Testis (tissue), 3 donors: Measurements from ENCODE around the gene TUBA4B. TPM values are rescaled to one million over a fixed set of nuclear protein-coding genes. Genes with fewer than 3 reads are reported as not detected.
A peak's percentile ranks its signal among the peaks of the same experiment; 100 is the strongest.

Experiments
- DNase-seq: peaks from one replicate; pipeline ENCODE4 v3.0.0-alpha.2; 2019
- H3K27ac ChIP-seq, 2 donors: fragments of 200-600 bp; sonication (generic); one replicate each; pipeline ENCODE4 v1.5.1; 2019
- H3K27me3 ChIP-seq: fragments of 200-600 bp; sonication (generic); one replicate; pipeline ENCODE4 v1.5.1; 2019
- H3K36me3 ChIP-seq: fragments of 200-600 bp; sonication (generic); one replicate; pipeline ENCODE4 v1.5.1; 2017; ENCODE audit warnings: low read depth; ENCODE audit errors: missing control alignments
- H3K4me1 ChIP-seq: fragments of 200-600 bp; sonication (generic); one replicate; pipeline ENCODE4 v1.5.1; 2019
- H3K4me3 ChIP-seq, 2 donors: fragments of 200-600 bp; sonication (generic); one replicate each; pipeline ENCODE4 v1.5.1; 2017 to 2019
- H3K9me3 ChIP-seq: fragments of 200-600 bp; sonication (generic); one replicate; pipeline ENCODE4 v1.5.1; 2017
- POLR2A ChIP-seq: fragments of 450-650 bp; IDR thresholded peaks from one replicate; pipeline ENCODE4 v1.6.1; 2017; ENCODE audit warnings: antibody characterized with exemption, mild to moderate bottlenecking, moderate library complexity
- WGBS, 2 donors: methylation state at CpG; one replicate each; pipeline ENCODE4 v1.1.5; 2018; 5-methylcytosine and 5-hydroxymethylcytosine counted together
- intact Hi-C: fragments of 100-400 bp; cut with DNase I; formaldehyde crosslinking; loops from one replicate; pipeline ENCODE4 v1.15.1; 2023; ENCODE audit warnings: low total_unique reads
- polyA plus RNA-seq: library from polyadenylated mRNA; stranded (reverse); fragments of 350-450 nt; fragmentation: Illumina TruSeq; extraction: RNeasy Lipid Tissue Mini Kit (QIAGEN cat#74804); gene quantifications from one replicate; pipeline ENCODE4 v1.2.3, GENCODE V29; 2014; ENCODE audit warnings: low read depth, low replicate concordance; ENCODE audit not compliant: insufficient read depth
- total RNA-seq, 2 donors: library from RNA; depleted of rRNA; stranded (reverse); fragments of >200 nt; gene quantifications; one replicate each; pipeline ENCODE4 v1.2.3, GENCODE V29; 2016
- TF ChIP-seq, protein P1 (sequence below), 3 experiments: fragments of 450-650 bp in 2 of 3; fragments of 200-600 bp in 1 of 3; sonication (generic) in 1 of 3; IDR thresholded peaks; one replicate each; pipeline ENCODE4 v1.5.1; 2016 to 2019; ENCODE audit warnings: antibody characterized with exemption in 3 of 3, mild to moderate bottlenecking in 2 of 3, moderate library complexity in 1 of 3

The TUBA4B gene
- total and polyA plus RNA-seq, 3 donors from 2014 or later = 0.25 to 1.6 TPM; not detected in 1

DNA sequence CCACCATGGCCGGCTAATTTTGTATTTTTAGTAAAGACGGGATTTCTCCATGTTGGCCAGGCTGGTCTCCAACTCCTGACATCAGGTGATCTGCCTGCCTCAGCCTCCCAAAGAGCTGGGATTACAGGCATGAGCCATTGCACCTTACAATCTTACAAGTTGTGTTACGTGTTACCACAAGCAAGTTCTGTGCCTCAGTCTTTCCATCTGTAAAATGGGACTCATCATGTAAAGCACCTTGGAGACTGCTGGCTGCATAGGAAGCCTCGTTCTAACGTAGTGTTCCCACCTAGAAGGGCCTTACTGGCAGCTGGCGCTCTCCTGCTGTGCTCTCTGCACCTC is 36.1 kb downstream of the TUBA4B start:
- Histone ChIP-seq H3K4me3 (no peak overlapping the region), H3K27ac (peak overlapping the region; percentile 80 to 88), H3K36me3 (no peaks in the 10 kb centered on the region), H3K27me3 (no peaks in the 10 kb centered on the region), H3K9me3 (no peaks in the 10 kb centered on the region), H3K4me1 (peaks cover 22% of the 10 kb centered on the region)
- WGBS, 2 donors = 45 to 58% methylated on average over 5 to 6 of the region's 6 CpGs
- intact Hi-C loops = no loop called here
- DNase-seq = no peak
- TF ChIP-seq, protein P1, sequence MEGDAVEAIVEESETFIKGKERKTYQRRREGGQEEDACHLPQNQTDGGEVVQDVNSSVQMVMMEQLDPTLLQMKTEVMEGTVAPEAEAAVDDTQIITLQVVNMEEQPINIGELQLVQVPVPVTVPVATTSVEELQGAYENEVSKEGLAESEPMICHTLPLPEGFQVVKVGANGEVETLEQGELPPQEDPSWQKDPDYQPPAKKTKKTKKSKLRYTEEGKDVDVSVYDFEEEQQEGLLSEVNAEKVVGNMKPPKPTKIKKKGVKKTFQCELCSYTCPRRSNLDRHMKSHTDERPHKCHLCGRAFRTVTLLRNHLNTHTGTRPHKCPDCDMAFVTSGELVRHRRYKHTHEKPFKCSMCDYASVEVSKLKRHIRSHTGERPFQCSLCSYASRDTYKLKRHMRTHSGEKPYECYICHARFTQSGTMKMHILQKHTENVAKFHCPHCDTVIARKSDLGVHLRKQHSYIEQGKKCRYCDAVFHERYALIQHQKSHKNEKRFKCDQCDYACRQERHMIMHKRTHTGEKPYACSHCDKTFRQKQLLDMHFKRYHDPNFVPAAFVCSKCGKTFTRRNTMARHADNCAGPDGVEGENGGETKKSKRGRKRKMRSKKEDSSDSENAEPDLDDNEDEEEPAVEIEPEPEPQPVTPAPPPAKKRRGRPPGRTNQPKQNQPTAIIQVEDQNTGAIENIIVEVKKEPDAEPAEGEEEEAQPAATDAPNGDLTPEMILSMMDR (IDR thresholded peaks at IDR 0.05) = no peak
- TF ChIP-seq POLR2A = no peak

DNA sequence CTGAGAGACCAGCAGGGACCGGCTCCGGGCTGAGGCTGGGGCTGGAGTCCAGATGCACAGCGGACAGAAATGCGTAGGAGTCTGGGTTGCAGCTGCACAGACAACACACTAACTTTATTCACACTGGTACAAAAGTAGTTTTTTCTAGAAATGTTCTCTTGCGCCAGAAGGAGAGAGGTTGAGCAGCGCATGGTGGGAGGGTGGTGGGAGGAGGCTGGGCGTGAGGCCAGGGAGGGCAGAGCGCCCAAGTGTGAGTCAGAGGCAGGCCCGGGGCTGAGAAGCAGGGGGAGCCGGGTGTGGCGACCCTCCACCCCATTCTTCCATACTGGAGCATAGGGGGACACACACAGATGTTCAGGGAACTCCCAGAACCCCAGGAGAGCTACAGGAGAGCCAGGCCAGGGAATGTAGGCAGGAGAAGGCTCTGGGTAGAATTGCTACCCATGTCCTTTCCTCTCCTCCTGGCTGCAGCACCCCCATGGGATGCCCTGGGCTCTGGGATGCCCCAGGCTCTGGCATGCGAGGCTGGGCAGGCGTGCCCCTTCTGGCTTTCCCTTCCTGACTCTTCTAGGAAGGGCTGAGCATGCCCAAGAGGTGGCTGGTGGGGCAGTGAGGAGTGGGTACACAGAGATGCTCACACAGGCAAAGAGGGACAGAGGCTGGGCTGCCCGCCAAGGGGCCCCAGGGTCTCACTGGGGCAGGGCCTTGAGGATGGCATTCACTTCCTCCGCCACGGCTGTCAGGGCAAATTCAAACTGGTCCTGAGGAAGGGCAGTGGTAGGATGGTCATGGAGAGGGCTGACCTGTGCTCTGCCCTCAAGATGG is 36.7 kb downstream of the TUBA4B start:
- peak; percentile 87 for DNase-seq
- intact Hi-C loops = loop anchor here (5.0 kb wide), 1 partner anchor 127 kb away; the partner anchor contains the start of gene NHEJ1
- Histone ChIP-seq H3K4me1 (peaks cover 22% of the 10 kb centered on the region), H3K36me3 (no peaks in the 10 kb centered on the region), H3K27me3 (no peaks in the 10 kb centered on the region), H3K4me3 (no peak overlapping the region), H3K27ac (peak overlapping the region; percentile 80 to 88), H3K9me3 (no peaks in the 10 kb centered on the region)
- 40 to 55% methylated on average over 12 to 16 of the region's 16 CpGs for WGBS, 2 donors
- TF ChIP-seq, protein P1 (IDR thresholded peaks at IDR 0.05) = no peak
- no peak for TF ChIP-seq POLR2A

DNA sequence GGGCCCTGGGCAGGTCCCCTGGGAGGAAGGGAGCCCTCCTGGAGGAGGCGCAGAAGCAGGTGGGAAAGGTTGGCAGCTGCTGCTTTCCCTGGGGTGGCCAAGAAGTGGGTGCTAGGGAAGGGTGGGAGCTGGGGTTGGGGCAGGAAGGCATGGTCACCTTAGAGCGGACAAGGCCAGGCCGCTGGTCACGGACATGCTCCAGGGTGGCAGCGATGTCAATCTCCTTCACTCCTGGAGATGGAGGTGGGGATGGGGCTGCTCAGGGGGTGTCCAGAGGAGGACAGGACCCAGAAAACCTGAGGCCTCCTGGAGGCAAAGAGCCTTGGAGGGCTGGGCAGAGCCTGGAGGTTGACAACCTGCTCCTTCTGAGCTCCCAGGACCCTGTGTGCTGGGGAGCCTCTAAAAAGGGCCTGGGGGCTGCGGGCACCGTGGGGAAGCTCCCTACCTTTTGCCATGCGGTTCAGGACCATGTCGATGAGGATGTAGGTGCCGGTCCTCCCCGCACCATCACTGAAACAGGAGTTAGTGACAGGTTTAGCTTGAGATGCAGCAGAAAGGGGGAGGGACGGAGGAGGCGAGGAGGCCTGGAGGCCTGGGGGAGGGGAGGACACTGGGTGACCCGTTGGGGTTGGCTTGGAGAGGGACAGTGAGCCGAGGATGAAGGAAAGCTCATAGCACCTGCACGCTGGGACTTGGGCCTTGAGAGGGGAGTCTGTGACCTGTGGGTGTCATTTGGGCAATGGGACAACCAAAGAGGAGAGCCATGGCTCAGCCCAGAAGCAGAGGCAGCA is 37.5 kb downstream of the TUBA4B start:
- peak overlapping the region; percentile 80 to 88 for H3K27ac ChIP-seq
- no peak for DNase-seq
- H3K4me1 ChIP-seq = peaks cover 18% of the 10 kb centered on the region
- no peak overlapping the region for H3K4me3 ChIP-seq
- no peak for TF ChIP-seq POLR2A
- TF ChIP-seq, protein P1 (IDR thresholded peaks at IDR 0.05) = no peak
- no peaks in the 10 kb centered on the region for H3K36me3 ChIP-seq
- H3K9me3 ChIP-seq = no peaks in the 10 kb centered on the region
- intact Hi-C loops = loop anchor here (5.0 kb wide), 1 partner anchor 128 kb away; the partner anchor contains the start of gene NHEJ1
- whole genome bisulfite sequencing, 2 donors = 89% methylated on average over 15 to 16 of the region's 16 CpGs
- H3K27me3 ChIP-seq = no peaks in the 10 kb centered on the region

- H3K27ac ChIP-seq = no peak overlapping the region
- no peak for DNase-seq
- H3K4me1 ChIP-seq = peaks cover 15% of the 10 kb centered on the region
- H3K9me3 ChIP-seq = no peaks in the 10 kb centered on the region
- WGBS, 2 donors = 90 to 92% methylated on average over 7 of the region's 7 CpGs
- no peak for TF ChIP-seq POLR2A
- TF ChIP-seq, protein P1 (IDR thresholded peaks at IDR 0.05) = no peak
- H3K27me3 ChIP-seq = no peaks in the 10 kb centered on the region
- H3K36me3 ChIP-seq = no peaks in the 10 kb centered on the region
- no peak overlapping the region for H3K4me3 ChIP-seq
- intact Hi-C loops = loop anchor here (5.0 kb wide), 1 partner anchor 129 kb away; the partner anchor contains the start of gene NHEJ1
These were observed 38.4 kb downstream of the TUBA4B start for GRCh38 chr2:219291394-219291793.
